ENCODE data around the gene MRGPRG.

DNA sequence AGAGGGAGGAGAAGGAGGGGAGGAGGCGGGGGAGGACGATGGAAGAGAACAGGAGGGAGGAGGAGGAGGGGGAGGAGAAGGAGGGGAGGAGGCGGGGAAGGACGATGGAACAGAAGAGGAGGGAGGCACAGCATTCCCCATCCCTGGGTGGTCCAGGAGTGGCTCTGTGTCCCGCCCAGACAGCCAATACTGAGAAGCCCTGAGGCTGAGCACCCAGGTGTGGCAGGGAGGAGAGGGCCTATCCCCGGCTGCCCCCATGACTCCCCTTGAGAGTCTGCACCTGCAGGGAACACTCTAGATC, 12.9 kb upstream of the MRGPRG start:
- no peak for TF ChIP-seq EZH2 (IDR thresholded peaks at IDR 0.05; ENCODE audit: low read length, missing control alignments)
- no peak for TF ChIP-seq CTCF (conservative IDR thresholded peaks at IDR 0.05 in 1 of 2, IDR thresholded peaks at IDR 0.05 in 1 of 2; ENCODE audit: low read depth in 1 of 2, low read length in 2 of 2)

All from fibroblast of lung (primary cell).